ENCODE data around the gene PACSIN1.

GRCh38 chr6:34546551-34547321, 80.9 kb downstream of the PACSIN1 start:
- TF ChIP-seq CTCF (IDR thresholded peaks at IDR 0.05; ENCODE audit: low read depth, low read length) (no peak), MYC (IDR thresholded peaks at IDR 0.05; ENCODE audit: low read depth, low read length) (no peak), POLR2A (IDR thresholded peaks at IDR 0.05; ENCODE audit: extremely low read depth, insufficient read length) (no peak)

Measured in NB4 (cell line).